GDM1 (cell line): Measurements from ENCODE around the gene SLC6A4.

Source experiments
- DNase-seq: peaks from one replicate; lab custom pipeline; 2025; lab: John Stamatoyannopoulos, UW

SLC6A4 gene

DNA sequence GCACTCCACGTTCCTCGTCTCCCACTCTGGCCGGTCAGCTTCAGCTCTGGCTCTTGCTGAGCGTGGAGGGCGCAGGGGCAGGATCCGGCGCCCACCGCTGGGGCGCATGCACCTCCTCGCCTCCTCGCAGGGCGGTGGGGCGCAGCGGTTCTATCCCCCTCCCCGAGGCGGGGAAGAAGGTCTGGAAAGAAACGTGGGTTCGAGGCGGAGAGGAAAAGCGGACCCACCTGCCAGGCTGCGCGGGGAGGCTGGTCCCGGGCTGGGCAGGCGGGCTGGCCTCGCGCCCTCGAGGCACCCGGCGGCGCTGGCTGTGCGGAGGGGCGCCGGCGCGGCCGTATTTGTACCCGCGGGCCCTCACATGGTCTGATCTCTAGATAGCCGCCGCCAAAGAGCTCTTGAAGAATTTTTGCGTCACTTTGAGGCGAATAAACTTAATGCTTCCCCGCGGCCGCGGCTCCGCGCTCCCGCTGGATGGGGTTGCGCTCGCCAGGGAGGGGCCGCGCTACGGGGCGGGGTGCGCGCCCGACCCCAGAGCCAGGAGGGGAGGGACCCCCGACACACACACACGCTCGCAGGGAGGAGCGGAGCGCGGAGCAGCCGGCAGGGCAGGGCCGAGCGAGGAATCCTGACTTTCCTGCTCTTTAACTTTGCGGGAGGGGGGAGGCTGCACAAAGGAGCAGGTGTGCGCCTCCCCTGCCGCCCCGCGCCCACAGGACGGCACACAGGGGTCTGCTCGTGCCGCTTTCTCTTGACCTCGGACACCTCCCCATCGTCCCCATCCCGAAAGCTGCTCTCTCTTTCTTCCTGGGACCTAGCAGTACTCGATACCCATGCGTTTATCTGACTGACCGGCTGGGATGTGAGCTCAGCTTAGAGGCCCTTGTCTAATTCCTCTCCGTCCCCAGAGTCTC is at the start of gene SLC6A4:
Gene SLC6A4, minus strand, starts transcription at position 312 of the 911 bp plus-strand sequence. CDS start 13,739 bp downstream, outside the sequence.
- DNase-seq, result no peak

DNA sequence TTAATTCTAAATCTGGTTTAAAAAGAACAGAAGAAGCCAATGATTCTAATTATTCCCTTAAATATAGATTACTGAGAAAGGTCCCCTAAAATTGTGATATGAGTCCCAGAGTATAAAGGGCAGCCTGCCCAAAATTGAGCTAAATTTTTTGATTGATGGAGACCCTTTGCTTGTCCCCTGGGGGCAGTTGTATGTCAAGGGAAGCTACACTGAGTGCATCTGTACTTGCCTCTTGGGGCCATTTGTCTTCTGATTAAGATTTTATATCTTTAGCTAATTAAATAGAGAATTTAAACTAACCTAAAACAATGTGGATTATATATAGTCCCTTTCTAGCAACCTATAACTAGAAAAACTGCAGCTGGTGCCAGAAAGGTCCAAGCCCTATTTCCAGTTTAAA is 43.7 kb upstream of the SLC6A4 start:
- no peak for DNase-seq

DNA sequence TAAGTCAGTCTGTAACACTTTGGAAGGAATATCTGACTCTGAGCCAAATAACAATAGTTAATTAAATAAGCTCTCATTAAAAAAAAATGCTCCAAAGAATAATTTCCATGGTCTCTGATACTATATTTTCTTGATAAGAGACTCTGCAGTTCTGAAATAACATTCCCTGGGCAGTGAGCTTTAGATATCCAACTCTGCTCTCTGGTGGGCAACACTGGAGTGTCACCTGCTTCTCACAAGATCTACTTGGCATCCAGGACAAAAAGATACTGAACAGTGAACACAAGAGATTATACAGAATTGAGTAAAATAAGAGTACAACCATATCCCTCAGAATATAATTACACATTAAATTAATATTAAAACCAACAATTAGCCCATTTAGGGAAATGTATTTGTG is 42.5 kb upstream of the SLC6A4 start:
- DNase-seq, result peak; percentile 7

- no peak for DNase-seq
These were observed 40.4 kb upstream of the SLC6A4 start for GRCh38 chr17:30275911-30276310.

- DNase-seq, result no peak
These were observed 39.4 kb upstream of the SLC6A4 start for GRCh38 chr17:30274887-30275286.

DNA sequence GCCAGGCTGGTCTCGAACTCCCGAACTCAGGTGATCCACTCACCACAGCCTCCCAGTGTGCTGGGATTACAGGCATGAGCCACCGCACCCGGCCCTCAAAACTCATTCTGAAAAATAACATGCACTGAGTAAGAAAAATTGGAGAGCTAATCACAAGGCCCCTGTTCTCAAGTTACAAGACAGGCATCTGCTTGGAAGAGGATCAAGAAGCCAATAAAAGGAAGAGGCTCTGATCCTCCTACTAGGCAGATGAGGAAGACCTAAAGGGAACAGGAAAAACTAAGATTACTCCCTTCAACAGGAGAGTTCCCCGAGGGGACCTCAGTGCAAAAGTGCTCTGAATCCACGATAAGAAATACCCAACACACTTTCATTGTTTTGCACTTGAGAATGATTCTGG is 37.9 kb upstream of the SLC6A4 start:
- no peak for DNase-seq

DNA sequence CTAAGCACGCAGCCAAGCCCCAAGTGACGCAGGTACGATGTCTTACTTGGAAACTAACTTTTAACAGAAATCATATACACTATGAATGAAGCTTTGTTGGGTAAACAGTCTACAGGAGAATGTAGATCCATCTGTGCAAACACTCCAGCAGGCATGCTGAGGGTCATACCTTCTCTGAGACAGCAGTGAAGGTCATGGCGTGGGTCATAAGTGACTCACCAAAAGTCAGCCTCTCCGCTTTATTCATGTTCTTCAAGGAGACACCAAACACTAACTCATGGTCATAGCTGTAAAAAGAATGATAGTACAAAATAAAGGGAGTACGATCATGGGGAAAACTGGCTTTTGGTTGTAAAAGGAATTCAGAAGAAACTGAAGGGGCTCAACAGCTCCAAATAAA is 35.6 kb upstream of the SLC6A4 start:
- DNase-seq, result no peak

DNA sequence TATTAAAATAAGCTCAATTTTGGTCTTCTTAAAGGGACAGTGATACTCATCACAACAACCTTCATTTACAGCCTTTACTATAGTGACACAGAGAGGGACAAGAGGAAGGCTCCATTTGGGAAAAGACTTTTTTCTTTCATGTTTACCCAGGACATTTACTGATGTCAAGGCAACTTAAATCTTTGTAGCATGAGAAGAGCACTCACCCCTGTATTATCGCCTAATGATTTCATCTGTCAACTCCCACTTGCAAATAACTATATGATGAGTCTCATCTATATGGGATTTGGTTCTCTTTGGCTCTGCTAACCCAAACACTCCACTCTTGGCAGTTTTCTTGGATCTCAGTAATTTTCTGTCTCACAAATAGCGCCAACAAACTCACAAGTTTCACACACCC is 32.1 kb upstream of the SLC6A4 start:
- DNase-seq, result no peak

DNA sequence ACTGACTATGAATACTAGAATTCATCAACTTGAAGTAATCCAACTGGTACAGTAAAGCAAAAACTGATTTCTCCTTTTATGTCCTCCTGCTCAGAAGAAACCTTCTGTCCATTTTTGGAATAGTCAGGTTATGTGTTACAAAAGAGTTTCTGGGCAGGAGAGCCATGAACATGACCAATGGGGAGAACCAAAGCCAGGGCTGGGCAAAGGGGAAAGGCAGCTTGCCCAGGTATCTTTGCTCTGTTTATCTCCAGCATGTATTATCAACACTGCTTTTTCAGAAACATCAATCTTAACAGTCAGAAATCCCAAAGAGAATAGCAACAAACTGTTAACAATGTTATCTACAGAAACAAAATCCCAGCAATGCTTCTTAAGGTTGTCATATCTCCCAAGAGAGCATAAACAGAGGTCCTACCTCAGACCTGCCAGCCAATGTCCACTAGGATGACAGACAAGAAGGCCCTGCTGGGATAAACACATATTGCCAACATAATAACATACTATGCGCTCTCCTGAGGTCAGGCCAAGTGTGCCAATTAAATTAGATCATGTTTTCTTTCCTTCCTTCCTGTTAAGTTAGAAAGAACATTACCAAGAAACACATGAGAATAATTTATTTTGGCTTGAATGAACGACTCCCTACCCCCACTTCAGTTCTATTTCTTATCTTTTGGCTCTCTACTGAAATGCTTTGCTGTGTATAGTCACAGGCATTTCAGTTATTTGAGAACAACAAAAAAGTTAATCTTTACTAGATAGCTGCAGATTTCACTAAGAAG is 28.2 kb upstream of the SLC6A4 start:
- DNase-seq, result no peak

- no peak for DNase-seq
These were observed 21.4 kb upstream of the SLC6A4 start for GRCh38 chr17:30256756-30257506.

- no peak for DNase-seq
These were observed 18.7 kb upstream of the SLC6A4 start for GRCh38 chr17:30254150-30254549.

DNA sequence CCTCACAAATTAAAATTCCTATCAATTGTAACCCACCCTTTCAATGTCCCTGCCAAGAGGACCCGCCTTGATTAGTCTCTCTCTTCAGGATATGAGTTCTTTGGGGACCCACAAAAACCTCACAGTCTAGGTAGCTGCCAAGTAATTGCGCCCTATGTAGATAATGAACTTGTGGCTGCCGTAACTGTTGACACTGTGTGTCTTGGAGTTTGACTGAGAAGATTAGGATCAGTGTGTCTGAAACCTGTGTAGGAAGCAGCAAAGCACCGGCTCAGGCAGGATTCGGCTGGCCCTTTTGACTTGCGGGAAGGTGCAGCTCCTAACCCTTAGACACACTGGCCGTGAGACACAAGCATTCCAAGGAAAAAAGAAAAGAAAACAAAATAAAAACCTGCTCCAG is 17.8 kb upstream of the SLC6A4 start:
- no peak for DNase-seq

DNA sequence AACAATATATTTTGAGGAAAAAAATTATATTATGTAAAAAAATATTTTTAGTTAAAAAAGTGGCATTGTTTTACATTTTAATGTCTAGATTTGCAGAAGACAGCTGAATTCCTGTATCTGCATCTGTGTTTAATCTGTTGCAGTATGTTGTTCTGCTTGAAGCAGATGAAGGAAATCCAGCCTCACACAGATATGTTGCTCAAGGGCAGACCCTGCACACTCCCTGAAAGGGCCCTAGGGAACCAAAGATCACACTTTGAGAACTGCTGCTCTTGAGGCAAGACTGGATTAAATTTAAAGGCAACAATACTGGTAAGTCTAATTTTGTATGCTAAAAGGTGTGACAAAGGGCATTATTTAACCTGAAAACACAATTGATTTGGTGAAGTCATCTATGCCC is 16.4 kb upstream of the SLC6A4 start:
- no peak for DNase-seq

GRCh38 chr17:30249460-30249859 is 14.0 kb upstream of the SLC6A4 start:
- no peak for DNase-seq

DNA sequence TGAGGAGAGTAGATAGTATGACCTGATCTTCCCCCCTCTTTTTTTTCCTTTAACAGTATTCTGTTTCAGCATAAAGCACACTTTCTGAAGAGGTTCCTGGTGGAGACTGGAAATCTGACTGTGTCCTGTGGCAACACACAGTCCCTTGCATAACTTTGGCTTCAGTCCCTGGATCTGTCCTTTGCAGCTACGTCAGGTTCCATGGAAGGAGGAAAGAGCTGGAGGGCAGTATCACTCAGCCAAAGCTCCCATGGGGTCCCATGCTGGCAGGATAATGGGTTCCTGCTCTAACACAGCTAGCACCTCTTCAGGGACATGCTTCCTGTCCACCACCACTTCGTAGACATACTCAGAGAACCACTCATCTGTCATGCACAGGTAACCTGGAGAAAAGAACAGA is 13.3 kb upstream of the SLC6A4 start:
- no peak for DNase-seq

GRCh38 chr17:30246460-30246859 is 11.0 kb upstream of the SLC6A4 start:
- DNase-seq, result no peak

DNA sequence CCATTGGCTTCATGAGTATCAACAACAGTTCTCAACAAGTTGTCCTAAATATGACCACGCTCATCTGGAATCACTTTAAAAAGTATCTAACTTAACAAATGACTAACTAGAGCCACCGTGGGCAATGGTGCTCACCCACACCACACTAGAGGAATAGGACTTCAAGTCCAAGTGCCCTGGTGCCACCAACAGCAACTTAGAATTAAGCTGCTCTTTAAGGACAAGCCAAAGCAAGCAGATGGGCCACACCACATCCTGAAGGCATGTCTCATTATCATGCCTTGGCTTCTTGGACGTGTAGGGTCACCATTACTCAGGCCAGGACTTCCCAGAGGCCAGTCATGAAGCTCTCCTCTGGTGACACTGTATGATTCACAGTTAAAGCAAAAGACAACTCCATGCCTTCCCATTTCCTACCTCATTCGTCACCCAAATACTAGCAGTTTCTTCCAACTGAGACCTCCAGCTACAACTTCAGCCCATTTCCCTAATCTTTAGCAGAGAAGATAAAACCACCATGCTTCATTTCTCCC is 9.4 kb upstream of the SLC6A4 start:
- no peak for DNase-seq

- DNase-seq, result no peak
These were observed 8.1 kb upstream of the SLC6A4 start for GRCh38 chr17:30243568-30243967.

DNA sequence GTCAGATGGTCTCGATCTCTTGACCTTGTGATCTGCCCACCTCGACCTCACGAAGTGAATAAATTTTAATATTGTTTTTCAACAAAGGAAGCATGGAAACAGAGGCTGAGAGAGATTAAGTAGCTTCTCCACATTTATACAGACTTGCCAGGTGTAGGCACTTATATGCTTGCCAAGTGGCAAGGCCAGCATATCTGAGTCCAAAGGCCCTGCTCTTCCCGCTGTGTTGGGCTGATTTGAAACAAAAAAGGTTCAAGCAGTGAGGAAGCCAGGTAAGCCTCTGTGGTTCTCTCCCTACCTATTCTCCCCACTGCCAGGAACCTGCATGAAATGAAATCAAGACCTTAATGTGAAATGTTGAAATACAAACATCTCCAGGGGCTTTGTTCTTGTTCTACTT is 7.5 kb upstream of the SLC6A4 start:
- no peak for DNase-seq

DNA sequence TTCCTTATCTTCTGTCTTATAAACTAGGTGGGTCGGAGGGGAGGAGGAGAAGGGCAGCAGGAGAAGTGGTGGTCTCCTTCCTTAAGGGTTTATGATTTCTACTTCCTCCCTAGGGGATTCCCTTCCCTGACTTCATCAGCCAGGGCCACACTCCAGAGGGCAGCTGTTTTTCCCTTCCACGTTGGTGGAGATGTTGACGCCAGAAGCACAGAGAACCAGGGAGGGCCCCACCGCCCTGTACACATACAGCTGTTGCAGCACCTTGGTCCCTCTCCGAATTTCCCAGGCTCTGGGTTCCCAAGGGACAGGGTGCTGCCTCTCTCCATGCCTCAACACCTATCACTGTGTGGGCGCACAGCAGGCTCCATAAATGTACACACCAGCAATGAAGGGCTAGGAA is 5.6 kb upstream of the SLC6A4 start:
- DNase-seq, result no peak

DNA sequence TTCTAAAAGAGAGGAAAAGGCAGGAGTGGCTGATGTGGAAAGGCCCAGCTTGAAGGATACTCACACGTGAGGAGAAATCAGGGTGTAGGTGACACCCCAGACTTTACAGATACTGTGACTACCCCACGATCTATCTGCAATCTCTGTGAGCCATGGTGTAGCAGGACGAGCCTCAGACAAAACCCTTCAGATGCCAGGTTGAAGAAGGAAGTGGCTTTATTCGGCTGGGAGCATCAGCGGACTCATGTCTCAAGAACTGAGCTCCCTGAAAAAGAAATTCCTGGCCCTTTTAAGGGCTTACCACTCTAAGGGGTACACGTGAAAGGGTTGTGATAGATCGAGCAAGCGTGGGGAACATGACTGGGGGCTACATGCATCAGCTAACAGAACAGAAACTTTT is 4.7 kb upstream of the SLC6A4 start:
- DNase-seq, result no peak

DNA sequence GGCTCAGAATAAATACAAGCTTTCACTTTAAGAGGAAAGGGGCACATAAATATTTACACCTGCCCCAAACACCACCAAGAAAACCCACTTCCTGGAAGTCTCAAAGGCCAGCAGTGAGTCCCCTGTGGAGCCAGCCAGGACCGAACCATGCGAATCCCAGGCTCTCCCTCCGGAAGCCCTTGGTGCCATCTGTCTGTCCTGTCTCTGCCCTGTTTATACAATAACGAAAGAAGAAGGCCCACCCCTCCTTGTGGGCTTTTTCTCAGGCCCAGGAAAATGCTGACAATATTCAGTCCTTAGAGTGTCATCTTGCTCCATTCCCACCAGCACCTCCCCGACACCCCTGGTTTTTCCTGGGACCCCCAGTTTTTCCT is 3.6 kb upstream of the SLC6A4 start:
- no peak for DNase-seq
